Stimulated activated CD8-positive, alpha-beta memory T cell treated with anti-CD3 and anti-CD28 coated beads, Interleukin-15, amount 100 ng/mL, for 48 hours (primary cell): ENCODE results near the gene ZNF33B.
A peak's percentile ranks its signal among the peaks of the same experiment; 100 is the strongest.
"Not testable (repeated sequence)": the region's sequence is repeated elsewhere in the genome, so short reads cannot be mapped to it uniquely, and the experiment has no call there.

Source experiments
- DNase-seq, 2 donors: peaks; one replicate each; pipeline ENCODE4 v3.0.0-alpha.2; 2020; ENCODE audit warnings: low read depth in 2 of 2

ZNF33B gene

GRCh38 chr10:42638055-42638820 is at the start of gene ZNF33B:
ZNF33B (minus strand) TSS chr10:42638570; CDS start chr10:42636928, 1,642 bp downstream.
- DNase-seq, result peak; percentile 90 to 92

DNA sequence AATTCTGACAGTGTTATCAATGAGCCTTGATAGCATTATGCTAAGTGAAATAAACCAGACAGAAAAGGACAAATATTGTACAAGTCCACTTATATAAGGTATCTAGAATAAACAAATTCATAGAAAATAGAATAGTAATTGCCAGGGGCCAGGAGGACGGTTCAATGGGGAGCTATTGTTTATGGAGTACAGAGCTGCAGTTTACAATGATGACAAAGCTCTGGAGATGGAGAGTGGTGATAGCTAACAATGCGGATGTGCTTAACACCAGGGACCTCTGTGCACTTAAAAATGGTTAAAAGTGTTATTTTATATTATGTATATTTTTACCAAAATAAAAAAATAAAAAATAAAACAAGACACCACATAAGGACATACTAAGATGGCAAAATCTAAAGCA is 46.1 kb upstream of the ZNF33B start:
- DNase-seq, result no peak

DNA sequence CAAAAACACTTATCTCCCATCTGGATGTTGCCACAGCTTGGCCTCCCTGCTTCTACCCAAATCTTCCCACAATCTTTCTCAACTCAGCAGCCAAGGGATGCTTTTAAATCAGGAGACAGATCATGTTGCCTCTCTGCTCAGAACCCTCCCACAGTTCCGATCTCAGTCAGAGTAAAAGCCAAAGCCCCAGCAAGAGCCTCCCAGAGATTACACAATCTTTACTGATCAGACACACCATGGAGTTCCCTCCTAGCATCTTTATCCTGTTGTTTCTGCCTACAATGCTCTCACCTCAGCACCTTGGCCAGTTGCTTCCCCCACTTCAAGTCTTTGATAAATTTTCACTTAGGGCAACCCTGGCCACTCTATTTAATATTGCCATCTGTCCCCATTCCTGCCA is 41.9 kb upstream of the ZNF33B start:
- DNase-seq, result no peak

- not testable (repeated sequence) for DNase-seq
Measured at GRCh38 chr10:42665181-42665979, 27.0 kb upstream of the ZNF33B start.

GRCh38 chr10:42654419-42654818 is 16.0 kb upstream of the ZNF33B start:
- DNase-seq, result no peak

DNA sequence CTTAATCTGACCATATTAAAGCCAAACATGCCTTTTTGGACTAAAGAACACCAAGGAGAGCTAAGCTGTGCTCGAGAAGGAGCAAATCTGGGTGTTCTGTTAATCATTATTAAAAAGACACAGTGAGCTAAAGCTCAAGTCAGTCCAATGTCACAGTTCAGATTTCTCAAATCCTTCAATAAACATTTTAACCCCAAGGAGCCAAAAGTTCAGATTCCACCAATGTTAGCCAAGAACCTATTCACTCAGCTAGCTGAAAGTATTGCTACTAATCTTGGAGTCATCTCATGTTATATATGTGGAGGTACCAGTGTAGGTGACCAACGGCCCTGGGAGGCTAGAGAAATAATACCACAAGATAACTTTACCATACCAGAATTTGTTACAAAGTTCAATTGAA is 14.5 kb upstream of the ZNF33B start:
- DNase-seq, result no peak

DNA sequence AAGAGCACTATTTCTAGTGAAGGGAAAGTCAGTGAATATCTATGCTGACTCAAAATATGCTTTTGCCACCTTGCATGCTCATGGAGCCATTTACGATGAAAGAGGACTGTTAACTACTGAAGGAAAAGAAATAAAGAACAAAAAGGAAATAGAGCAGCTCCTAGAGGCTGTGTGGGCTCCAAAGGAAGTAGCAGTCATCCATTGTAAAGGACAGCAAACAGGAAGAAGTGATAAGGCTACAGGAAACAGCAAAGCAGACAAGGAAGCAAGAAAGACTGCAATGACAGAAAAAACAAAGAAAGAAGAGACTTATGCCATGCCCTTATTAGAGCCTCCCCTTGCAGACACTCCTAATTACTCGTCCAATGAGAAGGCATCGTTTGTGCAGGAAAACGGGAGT is 12.0 kb upstream of the ZNF33B start:
- no peak for DNase-seq

DNA sequence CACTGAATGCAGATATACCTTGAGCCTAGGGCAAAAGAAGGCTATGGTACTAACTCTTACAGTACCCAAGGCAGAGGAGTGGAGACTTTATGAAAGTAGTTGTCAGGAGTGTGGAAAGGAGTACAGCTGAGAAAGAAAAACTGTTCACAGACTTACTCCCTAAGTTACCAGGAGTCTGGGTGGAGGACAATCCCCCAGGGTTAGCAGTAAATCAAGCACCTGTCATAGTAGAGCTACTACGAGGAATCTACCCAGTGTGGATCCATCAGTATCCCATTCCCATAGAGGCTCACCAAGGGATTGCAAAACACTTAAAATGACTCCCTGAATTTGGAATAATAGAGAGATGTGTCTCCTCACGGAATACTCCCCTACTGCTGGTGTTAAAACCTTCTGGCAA is 10.1 kb upstream of the ZNF33B start:
- DNase-seq, result no peak

DNA sequence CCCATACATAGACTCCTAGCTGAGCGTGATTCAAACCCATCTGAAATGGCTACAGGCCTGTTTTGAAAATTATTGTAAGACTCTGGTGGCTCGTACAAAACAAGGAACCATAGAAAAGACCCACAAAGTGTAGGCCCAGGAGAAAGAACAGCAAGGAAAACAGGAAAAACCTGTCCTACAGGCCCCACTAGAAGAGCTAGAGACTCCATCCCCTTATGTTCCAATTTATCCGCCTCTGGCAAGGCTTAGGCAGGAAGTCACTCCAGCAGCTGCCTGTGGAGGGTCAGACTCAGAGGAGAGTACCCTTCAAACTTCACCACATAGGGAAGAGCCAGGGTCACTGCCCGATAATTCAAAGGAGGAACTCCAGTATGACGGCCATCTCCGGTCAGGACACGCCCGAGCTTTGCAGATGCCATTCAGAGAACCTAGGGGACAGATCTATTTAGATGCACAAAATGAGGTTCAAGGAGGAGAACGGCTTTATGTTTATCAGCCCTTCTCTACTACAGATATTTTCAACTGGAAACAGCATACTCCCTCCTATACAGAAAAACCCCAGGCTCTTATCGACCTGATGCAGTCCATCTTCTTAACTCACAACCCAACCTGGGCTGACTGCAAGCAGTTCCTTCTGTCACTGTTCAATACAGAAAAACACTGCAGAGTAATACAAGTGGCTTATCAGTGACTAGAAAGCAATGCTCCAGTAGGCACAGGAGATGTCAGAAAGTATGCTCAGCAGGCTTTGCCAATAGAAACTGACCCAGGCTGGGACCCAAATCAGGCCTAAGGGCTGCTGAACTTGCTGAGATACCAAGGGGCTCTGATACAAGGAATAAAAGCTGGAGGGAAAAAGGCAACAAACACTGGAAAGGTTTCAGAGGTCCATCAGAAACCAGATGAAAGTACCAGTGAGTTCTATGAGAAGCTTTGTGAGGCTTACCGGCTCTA is 8.6 kb upstream of the ZNF33B start:
- no peak for DNase-seq

- DNase-seq, result no peak
Measured at GRCh38 chr10:42646214-42646613, 7.8 kb upstream of the ZNF33B start.

GRCh38 chr10:42645516-42645915 is 7.1 kb upstream of the ZNF33B start:
- no peak for DNase-seq

DNA sequence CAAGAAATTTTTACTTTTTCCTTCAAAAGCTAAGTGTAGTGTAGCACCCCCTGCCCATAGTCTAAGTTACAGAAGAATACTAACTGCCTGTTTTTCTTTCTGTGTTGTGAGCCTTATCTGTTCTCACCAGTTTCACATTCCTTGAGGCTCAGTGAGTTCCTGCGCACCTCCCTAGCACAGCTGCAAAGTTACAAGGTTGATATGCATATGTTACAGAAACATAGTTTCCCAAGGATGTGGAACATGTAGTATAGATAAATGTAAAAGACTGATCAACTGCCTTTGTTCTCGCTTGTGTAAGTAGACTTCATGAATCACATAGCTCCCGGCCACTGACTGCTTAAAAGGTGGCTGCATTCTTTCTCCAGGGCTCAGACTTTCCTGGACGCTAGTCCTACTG is 6.7 kb upstream of the ZNF33B start:
- DNase-seq, result no peak

DNA sequence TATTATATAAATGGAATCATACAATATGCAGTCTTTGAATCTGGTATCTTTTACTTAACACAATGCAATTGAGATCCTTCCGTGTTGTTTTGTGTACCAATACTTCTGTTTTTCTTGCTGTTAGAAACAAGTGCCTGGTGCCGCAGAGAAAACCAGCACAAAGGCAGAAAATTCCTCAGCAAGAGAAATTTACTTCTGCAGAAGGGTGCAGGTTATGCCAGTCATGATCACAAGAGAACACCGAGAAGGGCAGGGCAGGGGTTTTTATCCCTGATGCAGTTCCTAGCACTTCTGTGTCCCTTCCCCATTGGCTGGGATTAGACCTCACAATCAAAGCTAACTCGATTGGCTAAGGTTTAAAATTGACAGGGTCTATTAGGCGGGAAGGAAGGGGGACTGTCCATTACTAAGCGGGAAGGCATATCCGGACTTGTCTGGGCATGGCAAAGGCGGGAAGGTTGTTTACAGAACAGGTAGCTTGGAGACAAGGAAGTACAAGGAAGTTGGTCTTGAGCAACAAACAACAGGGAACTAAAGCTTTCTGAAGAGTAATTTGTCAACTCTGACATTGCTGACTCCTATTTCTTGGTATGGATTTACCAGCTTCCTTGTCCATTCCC is 2.4 kb upstream of the ZNF33B start:
- DNase-seq, result no peak

DNA sequence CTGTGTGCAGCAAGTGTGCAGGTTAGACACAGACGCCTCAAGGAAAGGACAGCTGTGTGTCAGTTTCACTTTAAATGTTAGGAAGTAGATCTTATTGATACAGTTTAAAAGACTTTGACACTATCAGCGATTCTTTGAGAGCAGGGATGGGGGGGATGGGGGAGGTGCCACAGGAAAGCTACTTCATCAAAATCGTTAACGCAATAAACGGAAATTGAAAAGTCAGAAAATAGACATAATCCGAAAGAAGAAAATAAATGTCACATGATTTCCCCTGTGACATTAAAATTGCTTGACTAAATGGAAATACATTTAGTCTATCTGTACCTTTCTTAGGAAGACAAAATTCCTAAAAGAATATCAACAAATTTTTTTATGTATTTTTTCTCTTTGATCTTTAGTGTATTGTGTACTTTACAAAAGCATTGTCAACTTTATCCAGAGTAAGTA is 476 bp upstream of the ZNF33B start:
- peak in 1 of 2 donors; percentile 3 for DNase-seq

DNA sequence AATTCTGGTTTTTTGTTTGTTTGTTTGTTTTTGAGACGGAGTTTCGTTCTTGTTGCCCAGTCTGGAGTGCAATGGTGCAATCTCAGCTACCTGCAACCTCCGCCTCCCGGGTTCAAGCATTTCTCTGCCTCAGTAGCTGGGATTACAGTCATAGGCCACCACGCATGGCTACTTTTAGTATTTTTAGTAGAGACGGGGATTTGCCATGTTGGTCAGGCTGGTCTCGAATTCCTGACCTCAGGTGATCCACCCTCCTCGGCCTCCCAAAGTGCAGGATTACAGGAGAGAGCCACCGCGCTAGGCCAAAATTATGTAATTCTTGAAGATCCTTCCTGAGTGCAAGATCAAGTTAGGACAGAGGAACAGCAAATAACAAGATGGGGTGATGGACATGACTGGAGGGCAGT is 719 bp downstream of the ZNF33B start:
- no peak for DNase-seq

DNA sequence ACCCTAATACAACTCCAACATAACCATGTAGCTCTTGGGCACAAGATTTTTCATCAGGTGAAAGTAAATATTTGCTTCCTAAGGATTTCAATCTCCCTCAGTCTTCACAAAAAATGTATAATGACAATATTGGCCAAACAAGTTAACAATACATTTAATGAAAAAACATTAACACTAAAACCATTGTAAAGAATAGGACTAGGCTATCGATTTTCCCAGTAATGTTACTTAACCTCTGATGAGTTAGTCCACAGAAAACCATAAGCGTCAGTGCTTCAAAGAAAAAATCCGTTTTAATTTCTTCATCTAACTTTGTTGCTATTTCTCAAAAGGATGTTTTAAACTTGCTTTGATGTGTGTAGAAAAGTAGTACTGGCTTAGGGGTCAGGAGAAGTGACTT is 1.2 kb downstream of the ZNF33B start:
- no peak for DNase-seq

GRCh38 chr10:42635098-42635497 is 3.3 kb downstream of the ZNF33B start:
- no peak for DNase-seq

DNA sequence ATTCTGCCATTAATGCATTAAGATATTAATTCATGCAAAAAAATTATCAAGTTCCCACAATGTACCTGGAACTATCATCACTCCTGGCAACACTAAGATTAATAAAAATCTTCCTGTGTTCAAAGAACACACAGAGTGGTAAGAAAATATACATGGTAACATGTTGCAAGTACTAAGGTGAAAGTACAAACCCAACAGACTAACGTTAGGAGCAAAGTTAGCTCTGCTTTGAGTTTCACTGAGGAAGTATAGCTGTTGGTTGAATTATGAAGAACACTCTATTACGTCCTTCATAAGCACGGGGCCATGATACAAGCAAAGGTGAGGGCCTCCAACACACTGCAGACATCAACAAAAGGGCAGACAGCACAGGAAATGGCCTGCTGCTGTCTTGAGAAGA is 5.8 kb downstream of the ZNF33B start:
- DNase-seq, result no peak

DNA sequence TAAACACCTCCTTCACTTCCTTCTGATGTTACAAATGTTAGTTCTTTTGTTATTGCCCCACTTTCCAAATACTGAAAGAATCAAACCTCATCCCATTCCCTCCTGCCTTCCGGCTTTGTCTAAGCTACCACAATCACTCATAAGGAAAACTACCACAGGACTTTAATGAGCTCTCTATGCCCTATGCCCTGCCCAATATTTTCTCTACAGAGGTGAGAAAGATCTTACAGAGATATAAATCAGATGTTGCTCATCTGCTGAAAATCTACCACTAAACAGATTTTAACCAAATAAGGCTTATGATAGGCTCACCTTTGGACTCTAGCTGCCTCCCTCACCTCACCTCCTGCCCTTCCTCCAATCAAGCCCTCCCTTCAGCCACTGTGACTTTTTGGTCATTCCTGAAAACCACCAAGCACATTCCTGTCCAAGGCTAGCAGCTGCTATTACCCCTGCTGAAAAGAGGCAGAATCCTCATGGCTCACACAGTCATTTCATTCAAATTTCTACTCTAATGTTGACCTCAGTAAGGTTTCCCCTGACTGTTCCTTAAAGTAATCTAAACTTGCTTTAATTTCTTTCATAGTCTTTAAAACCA is 7.7 kb downstream of the ZNF33B start:
- no peak for DNase-seq

GRCh38 chr10:42623929-42624328 is 14.4 kb downstream of the ZNF33B start:
- DNase-seq, result no peak

- no peak for DNase-seq
Measured at GRCh38 chr10:42618424-42618823, 19.9 kb downstream of the ZNF33B start.
